Astrocyte of the cerebellum (primary cell): ENCODE data around the gene CYFIP2.
A peak's percentile ranks its signal among the peaks of the same experiment; 100 is the strongest.

Experiments used
- DNase-seq: peaks from one replicate; pipeline ENCODE4 v3.0.0-alpha.2; 2011; ENCODE audit warnings: low read depth
- H3K4me3 ChIP-seq: 2 replicates; pipeline ENCODE4 v1.5.1; 2011; ENCODE audit warnings: mild to moderate bottlenecking, low read depth, low read length, moderate library complexity
- CTCF ChIP-seq: IDR thresholded peaks from 2 replicates; pipeline ENCODE4 v1.5.1; 2012; ENCODE audit warnings: low read length, low read depth, moderate library complexity, mild to moderate bottlenecking; ENCODE audit errors: missing control alignments
- in situ Hi-C: cut with HindIII; loops from 2 replicates; pipeline ENCODE4 v1.10.0; 2017; ENCODE audit warnings: low sequenced_read_pairs

The CYFIP2 gene

GRCh38 chr5:157265714-157266285 lies at the start of gene CYFIP2:
Gene CYFIP2 (plus strand): TSS chr5:157266123. CDS start chr5:157285362, 19,239 bp downstream.
- peak within 1 kb of the TSS; percentile 53 for H3K4me3 ChIP-seq
- no peak for TF ChIP-seq CTCF
- no peak for DNase-seq
- in situ Hi-C loops: no loop called here

DNA sequence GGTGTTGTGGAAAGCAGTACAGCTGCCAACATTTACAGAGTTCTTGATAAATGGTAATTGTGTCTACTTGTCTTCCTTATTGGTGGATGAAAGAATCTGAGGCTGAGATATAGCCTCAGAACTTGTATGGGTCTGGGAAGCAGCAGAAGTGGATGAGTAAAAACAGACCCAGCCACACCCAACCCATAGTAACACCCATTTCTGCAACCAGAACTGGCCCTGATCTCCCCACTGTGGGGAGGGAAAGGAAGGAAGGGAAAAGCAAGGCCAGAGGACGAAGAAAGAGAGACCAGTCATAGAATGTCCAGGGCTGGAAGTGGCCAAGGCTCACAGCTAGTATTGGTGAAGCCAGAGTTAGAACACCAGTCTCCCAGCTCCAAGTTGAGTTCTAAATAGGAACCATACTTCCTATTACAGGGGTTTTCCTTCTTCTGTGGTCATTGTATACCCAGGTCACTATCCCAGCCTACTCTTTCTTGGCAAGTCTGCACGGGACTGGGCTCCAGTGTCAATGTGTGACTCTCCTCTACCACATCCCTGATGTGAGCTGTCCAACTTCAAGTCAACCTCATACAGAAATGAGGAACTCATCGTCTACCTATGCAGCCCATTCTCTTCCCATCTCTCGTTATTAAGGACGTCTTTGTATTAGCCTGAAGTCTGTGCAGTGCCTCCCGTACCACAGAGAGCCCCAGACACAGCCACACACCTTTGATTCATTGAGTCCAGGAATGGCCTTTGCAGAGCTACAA lies 49.4 kb upstream of the CYFIP2 start:
- DNase-seq: no peak
- in situ Hi-C loops: no loop called here
- TF ChIP-seq CTCF: no peak
- no peak overlapping the region for H3K4me3 ChIP-seq

DNA sequence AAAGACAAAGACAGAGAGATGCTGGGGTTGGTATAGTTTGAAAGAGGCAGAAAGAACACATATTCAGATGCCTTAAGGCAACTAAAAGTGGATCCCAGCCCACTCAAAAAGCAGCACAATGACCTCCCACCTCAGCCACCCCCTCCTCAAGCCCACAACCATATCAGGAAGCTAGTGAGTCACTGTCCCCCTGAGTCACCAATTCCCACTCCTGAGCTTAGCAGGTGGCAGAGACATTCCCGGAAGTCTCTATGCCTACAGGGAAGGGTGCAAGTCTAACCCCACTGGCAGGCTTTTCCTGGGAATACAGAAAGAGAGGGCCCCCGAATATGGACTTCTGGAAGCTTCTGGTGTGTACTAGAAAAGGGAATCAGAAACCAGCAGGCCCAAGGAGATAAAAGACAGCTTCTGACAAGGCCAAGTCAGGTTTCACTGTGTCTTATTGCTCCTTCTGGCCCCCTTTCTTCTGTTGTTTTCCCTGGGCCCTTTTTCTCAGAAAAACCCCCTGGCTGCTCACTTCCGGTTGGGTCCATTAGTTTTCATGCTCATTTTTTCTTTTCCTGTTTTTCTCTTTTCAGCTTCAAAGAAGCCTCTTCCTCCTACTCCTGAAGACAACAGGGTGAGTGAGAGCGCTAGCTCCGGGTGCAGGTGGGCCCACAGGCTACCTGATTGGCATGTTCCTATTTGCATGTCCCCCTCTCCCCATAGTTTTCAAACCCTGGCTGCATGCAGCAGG lies 48.5 kb upstream of the CYFIP2 start:
- no peak overlapping the region for H3K4me3 ChIP-seq
- no peak for TF ChIP-seq CTCF
- in situ Hi-C loops: no loop called here
- DNase-seq: no peak

DNA sequence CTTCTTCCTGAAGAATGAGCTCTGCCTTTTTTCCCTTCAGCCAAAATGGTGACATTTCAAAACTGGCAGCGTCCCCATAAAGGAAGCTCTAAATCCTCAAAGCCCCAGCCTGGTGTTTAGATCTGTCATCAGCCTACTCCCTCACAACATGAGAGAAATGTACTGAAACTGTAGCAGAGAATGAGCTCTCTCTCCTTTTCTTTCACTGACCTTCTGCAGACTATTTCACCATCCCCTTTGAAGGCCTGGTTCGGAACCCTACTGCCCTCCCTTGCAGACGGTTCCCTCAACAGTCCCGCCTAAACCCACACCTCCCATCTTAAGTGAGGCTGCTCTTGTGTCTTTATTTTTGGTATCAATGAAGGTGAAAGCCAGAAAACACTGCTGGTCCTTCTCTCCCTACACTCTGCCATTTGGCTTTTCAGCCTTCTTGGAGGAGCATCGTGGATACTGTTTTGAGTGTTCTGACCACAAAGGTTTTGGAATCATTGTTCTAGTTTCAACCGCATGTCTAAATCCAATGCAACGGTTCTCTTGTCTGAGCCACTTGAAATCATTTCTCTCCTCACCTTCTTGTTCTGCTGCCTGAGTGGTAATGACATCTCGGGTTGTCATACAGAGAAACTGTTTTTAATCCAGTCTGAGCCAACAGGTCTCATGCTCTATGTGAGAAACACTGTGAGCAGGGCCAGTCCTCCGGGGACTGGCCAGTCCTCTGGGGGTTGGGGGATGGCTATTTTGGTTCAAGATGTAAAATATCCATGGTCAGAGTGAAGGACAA lies 46.2 kb upstream of the CYFIP2 start:
- no peak for DNase-seq
- H3K4me3 ChIP-seq: no peak overlapping the region
- in situ Hi-C loops: no loop called here
- no peak for TF ChIP-seq CTCF

DNA sequence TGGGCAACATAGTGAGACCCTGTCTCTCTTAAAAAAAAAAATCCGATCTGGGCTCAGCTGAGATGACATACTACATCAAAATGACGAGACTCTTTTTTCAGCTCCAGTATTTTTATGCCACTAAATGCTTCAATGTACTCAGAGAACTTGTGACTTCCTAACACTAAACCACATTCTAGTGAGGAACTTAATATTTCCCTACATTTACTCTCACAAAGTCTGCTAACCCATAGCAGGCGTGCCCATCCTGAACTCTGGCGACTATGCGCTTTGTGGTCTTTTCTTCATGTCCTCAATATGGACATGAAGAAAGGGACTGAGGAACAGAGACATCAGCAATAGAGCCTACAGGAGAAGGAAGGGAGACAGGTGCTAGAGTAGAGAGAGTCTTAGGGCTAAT lies 44.0 kb upstream of the CYFIP2 start:
- H3K4me3 ChIP-seq: no peak overlapping the region
- no peak for DNase-seq
- in situ Hi-C loops: no loop called here
- TF ChIP-seq CTCF: no peak
